Heart left ventricle (tissue), 13 donors: ENCODE data around the gene ELAVL2.

Experiments used
- POLR2A ChIP-seq, 2 donors: fragments of 450-650 bp; IDR thresholded peaks; one replicate each; pipeline ENCODE4 v1.6.1; 2017; ENCODE audit warnings: antibody characterized with exemption in 2 of 2, mild to moderate bottlenecking in 2 of 2, moderate library complexity in 2 of 2
- TF ChIP-seq, protein P1 (sequence below), 12 donors: fragments of 200-600 bp; sonication (generic) in 4 of 12; IDR thresholded peaks; one replicate each; pipeline versions ENCODE4 v1.5.0 to v1.8.0; 2018 to 2022; ENCODE audit warnings: antibody characterized with exemption in 12 of 12, mild to moderate bottlenecking in 5 of 12
- donor health status: ischemic (EF 13 %, LVEDD 7.1; RV severe dilation, severe dysfunction).
- donor health status: DM: no; HTN: yes; CAD: no.
- donor health status: DM: no; HTN: no; CAD: no.
- donor health status: ischemic (EF 25% LVEDD 6.9; RV normal size, moderate dysfunction).
- donor health status: ischemic (EF 25% LVEDD 5.7; RV mildly dilated, moderate dysfunction).
- donor health status: ischemic (EF 35%, LVEDD 5.7; RV mildly dilated, moderate dysfunction).
- donor health status: nonischemic (EF 11% LVEDD 7.7; RV severe dilation, severe dysfunction).
- donor health status: DM: yes; HTN: yes; CAD: no.
- donor health status: PGD.
- donor health status: ischemic (EF 29% LVEDD 5.4; RV normal size, mild dysfunction).
- donor health status: nonischemic (EF 23%, LVEDD 6.1; RV moderate dilation, normal function).

DNA sequence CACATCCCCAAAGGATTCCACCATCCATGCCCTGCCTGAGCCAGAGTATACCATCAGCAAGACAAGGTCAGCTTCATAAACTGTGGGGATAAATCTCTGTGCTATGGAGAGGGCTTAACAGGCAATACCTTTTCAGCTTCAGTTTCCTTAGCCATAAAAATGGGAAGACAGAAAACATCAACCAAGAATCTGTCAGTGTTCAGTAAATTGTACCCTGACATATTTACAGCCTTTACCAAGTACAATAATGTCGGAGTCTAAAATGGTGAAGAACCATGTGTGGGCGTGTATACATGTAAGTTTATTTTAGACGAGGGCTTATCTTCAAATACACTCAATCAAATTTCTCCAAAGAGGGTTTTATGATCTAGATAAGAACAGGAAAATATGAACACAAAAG, 94.7 kb downstream of the ELAVL2 start:
- TF ChIP-seq, protein P1, sequence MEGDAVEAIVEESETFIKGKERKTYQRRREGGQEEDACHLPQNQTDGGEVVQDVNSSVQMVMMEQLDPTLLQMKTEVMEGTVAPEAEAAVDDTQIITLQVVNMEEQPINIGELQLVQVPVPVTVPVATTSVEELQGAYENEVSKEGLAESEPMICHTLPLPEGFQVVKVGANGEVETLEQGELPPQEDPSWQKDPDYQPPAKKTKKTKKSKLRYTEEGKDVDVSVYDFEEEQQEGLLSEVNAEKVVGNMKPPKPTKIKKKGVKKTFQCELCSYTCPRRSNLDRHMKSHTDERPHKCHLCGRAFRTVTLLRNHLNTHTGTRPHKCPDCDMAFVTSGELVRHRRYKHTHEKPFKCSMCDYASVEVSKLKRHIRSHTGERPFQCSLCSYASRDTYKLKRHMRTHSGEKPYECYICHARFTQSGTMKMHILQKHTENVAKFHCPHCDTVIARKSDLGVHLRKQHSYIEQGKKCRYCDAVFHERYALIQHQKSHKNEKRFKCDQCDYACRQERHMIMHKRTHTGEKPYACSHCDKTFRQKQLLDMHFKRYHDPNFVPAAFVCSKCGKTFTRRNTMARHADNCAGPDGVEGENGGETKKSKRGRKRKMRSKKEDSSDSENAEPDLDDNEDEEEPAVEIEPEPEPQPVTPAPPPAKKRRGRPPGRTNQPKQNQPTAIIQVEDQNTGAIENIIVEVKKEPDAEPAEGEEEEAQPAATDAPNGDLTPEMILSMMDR (IDR thresholded peaks at IDR 0.05), result no peak
- TF ChIP-seq POLR2A (IDR thresholded peaks at IDR 0.05), result no peak
